Measurements from ENCODE around the gene LIMD2.

DNA sequence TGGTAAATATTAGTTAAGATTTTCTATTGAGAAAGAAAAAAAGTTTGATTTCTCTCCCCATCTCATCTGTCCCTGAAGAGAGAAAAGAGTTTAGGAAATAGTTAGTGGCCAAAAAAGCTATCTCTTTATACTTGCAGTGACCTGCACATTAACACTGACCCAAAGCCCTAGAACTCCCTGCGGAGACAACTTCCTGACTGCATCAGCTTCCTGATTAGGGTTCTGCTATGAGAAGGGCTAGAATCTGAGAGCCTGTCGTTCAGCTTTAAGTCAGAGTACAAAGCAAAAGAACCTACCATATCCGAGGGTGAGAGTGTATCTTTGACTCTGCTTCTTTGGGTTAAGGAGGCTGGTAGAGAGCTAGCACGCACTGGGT is 24.7 kb downstream of the LIMD2 start:
- TF ChIP-seq, protein P1, sequence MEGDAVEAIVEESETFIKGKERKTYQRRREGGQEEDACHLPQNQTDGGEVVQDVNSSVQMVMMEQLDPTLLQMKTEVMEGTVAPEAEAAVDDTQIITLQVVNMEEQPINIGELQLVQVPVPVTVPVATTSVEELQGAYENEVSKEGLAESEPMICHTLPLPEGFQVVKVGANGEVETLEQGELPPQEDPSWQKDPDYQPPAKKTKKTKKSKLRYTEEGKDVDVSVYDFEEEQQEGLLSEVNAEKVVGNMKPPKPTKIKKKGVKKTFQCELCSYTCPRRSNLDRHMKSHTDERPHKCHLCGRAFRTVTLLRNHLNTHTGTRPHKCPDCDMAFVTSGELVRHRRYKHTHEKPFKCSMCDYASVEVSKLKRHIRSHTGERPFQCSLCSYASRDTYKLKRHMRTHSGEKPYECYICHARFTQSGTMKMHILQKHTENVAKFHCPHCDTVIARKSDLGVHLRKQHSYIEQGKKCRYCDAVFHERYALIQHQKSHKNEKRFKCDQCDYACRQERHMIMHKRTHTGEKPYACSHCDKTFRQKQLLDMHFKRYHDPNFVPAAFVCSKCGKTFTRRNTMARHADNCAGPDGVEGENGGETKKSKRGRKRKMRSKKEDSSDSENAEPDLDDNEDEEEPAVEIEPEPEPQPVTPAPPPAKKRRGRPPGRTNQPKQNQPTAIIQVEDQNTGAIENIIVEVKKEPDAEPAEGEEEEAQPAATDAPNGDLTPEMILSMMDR (conservative IDR thresholded peaks at IDR 0.05; ENCODE audit: low read depth, low read length): no peak
- TF ChIP-seq EZH2 (IDR thresholded peaks at IDR 0.05; ENCODE audit: borderline replicate concordance, low read depth, low read length, poor library complexity, severe bottlenecking): no peak

Measured in A673 (cell line).